Esophagus (tissue), 2 donors: ENCODE data around the gene CSAD. TPM values are rescaled to one million over a fixed set of nuclear protein-coding genes. Genes with fewer than 3 reads are reported as not detected.

Experiments used
- H3K27ac ChIP-seq, 2 donors: one replicate each; pipeline ENCODE4 v1.5.1; 2013; ENCODE audit warnings: low read depth in 2 of 2, mild to moderate bottlenecking in 2 of 2, inconsistent platforms in 1 of 2, low read length in 1 of 2, moderate library complexity in 1 of 2
- H3K27me3 ChIP-seq, 2 donors: one replicate each; pipeline ENCODE4 v1.6.1; 2013; ENCODE audit warnings: low read length in 2 of 2, control low read depth in 1 of 2, mild to moderate bottlenecking in 1 of 2; ENCODE audit not compliant: insufficient read depth in 2 of 2, control insufficient read depth in 1 of 2
- H3K36me3 ChIP-seq, 2 donors: one replicate each; pipeline ENCODE4 v1.6.1; 2013; ENCODE audit warnings: low read length in 1 of 2; ENCODE audit not compliant: control insufficient read depth in 2 of 2, insufficient read depth in 2 of 2
- H3K4me1 ChIP-seq, 2 donors: one replicate each; pipeline ENCODE4 v1.6.1; 2013; ENCODE audit warnings: low read length in 1 of 2; ENCODE audit not compliant: control insufficient read depth in 2 of 2, insufficient read depth in 2 of 2
- H3K4me3 ChIP-seq, 2 donors: one replicate each; pipeline ENCODE4 v1.5.1; 2013; ENCODE audit warnings: low read length in 2 of 2, mild to moderate bottlenecking in 2 of 2, low read depth in 1 of 2, moderate library complexity in 1 of 2
- H3K9me3 ChIP-seq, 2 donors: one replicate each; pipeline ENCODE4 v1.6.1; 2013; ENCODE audit warnings: mild to moderate bottlenecking in 2 of 2, low read depth in 1 of 2, low read length in 1 of 2, moderate library complexity in 1 of 2; ENCODE audit not compliant: control insufficient read depth in 2 of 2, insufficient read depth in 1 of 2
- WGBS, 2 donors: extraction: QIAGEN DNeasy Blood & Tissue Kit; methylation state at CpG; one replicate each; pipeline ENCODE4 v1.1.7; 2013; 5-methylcytosine and 5-hydroxymethylcytosine counted together
- polyA plus RNA-seq, 2 donors: library from polyadenylated mRNA; stranded (reverse); fragments of 200-250 nt; gene quantifications; one replicate each; pipeline ENCODE4 v1.2.3, GENCODE V29; 2013
- donor health status: healthy with polysubstance abuse.
- donor health status: Bipolar disorder and iron deficiency.

Gene CSAD
- polyA plus RNA-seq, 2 donors: 25.6 to 63.7 TPM

- WGBS, 2 donors: 89 to 91% methylated on average over 8 of the region's 8 CpGs
- no peaks in the 10 kb centered on the region for H3K4me1 ChIP-seq
- H3K9me3 ChIP-seq: no peaks in the 10 kb centered on the region
- H3K27ac ChIP-seq: no peak overlapping the region
- H3K36me3 ChIP-seq: peaks cover 0 to 10% of the 10 kb centered on the region in 2 donors
- no peaks in the 10 kb centered on the region for H3K27me3 ChIP-seq
- no peak overlapping the region for H3K4me3 ChIP-seq
These were observed 19.4 kb downstream of the CSAD start for GRCh38 chr12:53161119-53161911.

GRCh38 chr12:53160673-53161072, 20.1 kb downstream of the CSAD start:
- no peak overlapping the region for H3K27ac ChIP-seq
- H3K27me3 ChIP-seq: no peaks in the 10 kb centered on the region
- no peak overlapping the region for H3K4me3 ChIP-seq
- H3K36me3 ChIP-seq: peaks cover 0 to 10% of the 10 kb centered on the region in 2 donors
- H3K4me1 ChIP-seq: no peaks in the 10 kb centered on the region
- no peaks in the 10 kb centered on the region for H3K9me3 ChIP-seq
- 75 to 81% methylated on average over 2 of the region's 2 CpGs for WGBS, 2 donors

GRCh38 chr12:53160000-53160399, 20.7 kb downstream of the CSAD start:
- 84 to 86% methylated on average over 13 to 16 of the region's 16 CpGs for WGBS, 2 donors
- Histone ChIP-seq H3K4me3 (no peak overlapping the region), H3K4me1 (no peaks in the 10 kb centered on the region), H3K27ac (peak overlapping the region in 1 of 2 donors; percentile 3), H3K9me3 (no peaks in the 10 kb centered on the region), H3K36me3 (peaks cover 0 to 10% of the 10 kb centered on the region in 2 donors), H3K27me3 (no peaks in the 10 kb centered on the region)

- H3K27me3 ChIP-seq: no peaks in the 10 kb centered on the region
- peak overlapping the region in 1 of 2 donors; percentile 34 for H3K27ac ChIP-seq
- H3K4me1 ChIP-seq: no peaks in the 10 kb centered on the region
- no peaks in the 10 kb centered on the region for H3K9me3 ChIP-seq
- peaks cover 0 to 10% of the 10 kb centered on the region in 2 donors for H3K36me3 ChIP-seq
- WGBS, 2 donors: 16 to 17% methylated on average over 14 of the region's 14 CpGs
- H3K4me3 ChIP-seq: no peak overlapping the region
These were observed 21.4 kb downstream of the CSAD start for GRCh38 chr12:53159195-53159839.

- Histone ChIP-seq H3K4me3 (no peak overlapping the region), H3K36me3 (no peaks in the 10 kb centered on the region), H3K27ac (no peak overlapping the region), H3K9me3 (no peaks in the 10 kb centered on the region), H3K4me1 (no peaks in the 10 kb centered on the region), H3K27me3 (no peaks in the 10 kb centered on the region)
These were observed 28.3 kb downstream of the CSAD start for GRCh38 chr12:53152390-53152789.

GRCh38 chr12:53151039-53151438, 29.7 kb downstream of the CSAD start:
- Histone ChIP-seq H3K4me1 (no peaks in the 10 kb centered on the region), H3K36me3 (no peaks in the 10 kb centered on the region), H3K27ac (no peak overlapping the region), H3K27me3 (no peaks in the 10 kb centered on the region), H3K9me3 (no peaks in the 10 kb centered on the region), H3K4me3 (no peak overlapping the region)
- 85 to 88% methylated on average over 6 of the region's 6 CpGs for WGBS, 2 donors

- H3K9me3 ChIP-seq: no peaks in the 10 kb centered on the region
- H3K36me3 ChIP-seq: no peaks in the 10 kb centered on the region
- no peak overlapping the region for H3K27ac ChIP-seq
- WGBS, 2 donors: 92 to 93% methylated on average over 15 of the region's 15 CpGs
- no peaks in the 10 kb centered on the region for H3K4me1 ChIP-seq
- H3K27me3 ChIP-seq: no peaks in the 10 kb centered on the region
- H3K4me3 ChIP-seq: no peak overlapping the region
These were observed 33.1 kb downstream of the CSAD start for GRCh38 chr12:53147653-53148052.

- Histone ChIP-seq H3K4me1 (no peaks in the 10 kb centered on the region), H3K27ac (no peak overlapping the region), H3K9me3 (no peaks in the 10 kb centered on the region), H3K27me3 (no peaks in the 10 kb centered on the region), H3K4me3 (no peak overlapping the region), H3K36me3 (no peaks in the 10 kb centered on the region)
- WGBS, 2 donors: 90 to 91% methylated on average over 5 of the region's 5 CpGs
These were observed 33.5 kb downstream of the CSAD start for GRCh38 chr12:53147181-53147580.

- no peaks in the 10 kb centered on the region for H3K36me3 ChIP-seq
- H3K27ac ChIP-seq: no peak overlapping the region
- WGBS, 2 donors: 84 to 93% methylated on average over 5 of the region's 5 CpGs
- H3K27me3 ChIP-seq: no peaks in the 10 kb centered on the region
- no peak overlapping the region for H3K4me3 ChIP-seq
- no peaks in the 10 kb centered on the region for H3K4me1 ChIP-seq
- H3K9me3 ChIP-seq: no peaks in the 10 kb centered on the region
These were observed 35.1 kb downstream of the CSAD start for GRCh38 chr12:53145383-53146260.
